Ishikawa (cell line): Measurements from ENCODE around the gene KRTAP10-4.

Source experiments
- CEBPB ChIP-seq: IDR thresholded peaks from 2 replicates; pipeline ENCODE4 v1.6.1; 2012
- CREB1 ChIP-seq: IDR thresholded peaks from 2 replicates; pipeline ENCODE4 v1.6.1; 2012; ENCODE audit warnings: low read depth
- EP300 ChIP-seq: IDR thresholded peaks from 2 replicates; pipeline ENCODE4 v1.6.1; 2012; ENCODE audit warnings: borderline replicate concordance
- FOXM1 ChIP-seq: IDR thresholded peaks from 2 replicates; pipeline ENCODE4 v1.6.1; 2012; ENCODE audit warnings: low read depth, borderline replicate concordance
- MAX ChIP-seq: IDR thresholded peaks from 2 replicates; pipeline ENCODE4 v1.6.1; 2012
- NFIC ChIP-seq: IDR thresholded peaks from 2 replicates; pipeline ENCODE4 v1.6.1; 2012
- RAD21 ChIP-seq: IDR thresholded peaks from 2 replicates; pipeline ENCODE4 v1.6.1; 2012; ENCODE audit warnings: low read depth
- TCF12 ChIP-seq: IDR thresholded peaks from 2 replicates; pipeline ENCODE4 v1.6.1; 2012; ENCODE audit warnings: low read depth
- YY1 ChIP-seq: IDR thresholded peaks from 2 replicates; pipeline ENCODE4 v1.6.1; 2012; ENCODE audit warnings: low read depth
- TF ChIP-seq, protein P1 (sequence below): IDR thresholded peaks from 2 replicates; pipeline ENCODE4 v1.6.1; 2012

DNA sequence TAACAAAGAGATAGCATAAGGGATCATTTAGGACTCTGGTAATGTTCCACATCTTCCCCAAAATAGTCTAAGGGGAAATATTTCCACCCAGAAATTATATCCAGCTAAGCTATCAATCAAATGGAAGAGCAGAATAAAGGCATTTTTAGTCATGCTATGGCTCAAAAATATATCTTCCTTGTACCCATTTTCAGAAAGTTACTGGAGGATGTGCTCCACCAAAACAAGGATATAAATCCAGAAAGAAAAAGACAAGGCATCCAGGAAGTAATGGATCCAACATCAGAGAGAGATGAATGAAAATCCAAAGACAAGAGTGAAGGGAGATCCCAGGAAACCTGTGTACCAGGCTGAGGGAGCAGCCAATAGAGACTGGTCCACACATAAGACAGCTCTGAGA, 35.7 kb downstream of the KRTAP10-4 start:
- TF ChIP-seq RAD21, result no peak
- TF ChIP-seq EP300, result no peak
- no peak for TF ChIP-seq CEBPB
- TF ChIP-seq YY1, result no peak
- TF ChIP-seq MAX, result no peak
- TF ChIP-seq CREB1, result no peak
- TF ChIP-seq NFIC, result no peak
- TF ChIP-seq FOXM1, result no peak
- TF ChIP-seq, protein P1, sequence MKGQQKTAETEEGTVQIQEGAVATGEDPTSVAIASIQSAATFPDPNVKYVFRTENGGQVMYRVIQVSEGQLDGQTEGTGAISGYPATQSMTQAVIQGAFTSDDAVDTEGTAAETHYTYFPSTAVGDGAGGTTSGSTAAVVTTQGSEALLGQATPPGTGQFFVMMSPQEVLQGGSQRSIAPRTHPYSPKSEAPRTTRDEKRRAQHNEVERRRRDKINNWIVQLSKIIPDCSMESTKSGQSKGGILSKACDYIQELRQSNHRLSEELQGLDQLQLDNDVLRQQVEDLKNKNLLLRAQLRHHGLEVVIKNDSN, result no peak
- no peak for TF ChIP-seq TCF12
